NCI-H510A treated with DMSO at 0.1 percent for 48 hours (cell line): ENCODE data around the gene ATAD3B.
"Not testable (repeated sequence)": the region's sequence is repeated elsewhere in the genome, so short reads cannot be mapped to it uniquely, and the experiment has no call there.

Source experiments
- DNase-seq: peaks from one replicate; lab custom pipeline; 2025; lab: John Stamatoyannopoulos, UW

Gene ATAD3B

DNA sequence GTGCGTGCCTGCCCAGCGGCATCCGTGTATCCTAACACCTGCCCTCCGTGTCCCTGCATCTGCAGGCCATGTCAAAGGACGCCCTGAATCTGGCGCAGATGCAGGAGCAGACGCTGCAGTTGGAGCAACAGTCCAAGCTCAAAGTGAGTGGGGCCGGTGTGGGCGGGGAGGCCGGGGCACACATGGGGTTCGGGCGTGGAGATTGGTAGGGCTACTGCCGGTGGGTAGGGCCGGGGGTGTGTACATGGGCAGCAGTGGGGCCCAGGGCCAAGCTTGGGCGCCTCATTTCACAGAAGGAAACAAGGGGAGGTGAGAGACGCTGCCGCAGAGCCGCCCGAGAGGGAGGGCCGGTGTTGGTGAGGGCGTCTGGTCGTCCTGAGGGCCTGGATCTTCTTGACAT is 20.9 kb upstream of the ATAD3B start:
- DNase-seq: not testable (repeated sequence)

DNA sequence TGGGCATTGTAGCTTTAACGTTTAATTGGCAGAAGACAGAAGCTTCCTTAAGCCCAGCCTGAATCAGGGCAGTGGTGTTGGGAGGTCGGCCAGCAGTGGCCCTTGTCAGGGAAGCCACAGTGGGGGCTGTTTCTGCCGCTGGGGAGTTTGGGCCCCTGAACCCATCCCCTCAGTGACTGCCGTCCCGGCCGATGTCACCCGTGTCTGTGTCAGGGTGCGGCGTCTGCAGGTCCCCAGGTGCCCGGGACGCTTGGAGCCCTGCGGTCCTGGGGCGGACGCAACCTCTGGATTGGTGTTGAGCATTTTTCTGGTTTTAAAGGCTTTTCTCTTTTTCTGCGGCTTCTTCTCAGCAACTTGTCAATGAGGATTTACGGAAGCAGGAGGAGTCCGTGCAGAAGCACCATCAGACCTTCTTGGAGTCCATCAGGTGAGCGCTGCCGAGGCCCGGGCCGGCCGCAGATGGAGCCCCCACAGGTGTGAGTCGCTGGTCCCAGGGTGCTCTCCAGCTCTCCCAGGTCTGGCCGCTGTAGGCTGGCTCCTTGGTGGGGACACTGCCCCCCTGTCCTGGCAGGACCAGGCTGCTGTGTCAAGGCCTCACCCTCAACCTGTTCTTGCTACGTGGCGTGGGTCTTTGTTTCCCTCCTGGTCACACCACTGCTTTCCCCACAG is 19.7 kb upstream of the ATAD3B start:
- DNase-seq: no peak

DNA sequence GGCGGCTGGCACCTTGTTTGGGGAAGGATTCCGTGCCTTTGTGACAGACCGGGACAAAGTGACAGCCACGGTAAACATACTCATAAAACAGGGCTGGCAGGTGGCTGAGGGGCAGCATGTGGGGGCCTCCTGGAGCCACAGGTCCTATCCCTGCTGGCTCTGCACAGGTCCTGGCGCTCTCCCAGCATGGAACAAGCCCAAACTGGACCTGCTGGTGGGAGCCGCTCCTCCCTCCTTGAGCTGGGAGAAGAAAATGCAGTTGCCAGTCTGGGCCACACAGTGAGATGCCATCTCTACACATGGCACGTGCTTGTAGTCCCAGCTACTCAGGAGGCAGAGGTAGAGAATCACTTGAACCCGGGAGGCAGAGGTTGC is 19.2 kb upstream of the ATAD3B start:
- DNase-seq: not testable (repeated sequence)

DNA sequence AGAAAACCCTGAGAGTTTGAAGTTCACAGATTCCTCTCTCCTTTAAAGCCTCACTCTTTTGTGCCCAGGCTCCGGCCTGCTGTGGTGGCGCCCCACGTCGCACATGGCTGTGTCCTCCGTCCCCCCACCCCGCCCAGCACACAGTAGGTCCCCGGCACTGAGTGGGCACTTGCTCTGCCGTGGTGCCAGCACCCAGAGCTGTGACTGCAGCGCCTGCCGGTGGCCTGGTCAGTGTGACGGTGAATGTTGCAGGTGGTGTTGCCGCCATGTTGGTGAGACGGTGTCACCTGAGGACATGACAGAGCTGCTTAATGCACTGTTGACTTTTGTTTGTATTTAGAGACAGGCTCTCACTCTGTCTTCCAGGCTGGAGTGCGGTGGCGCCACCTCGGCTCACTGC is 18.7 kb upstream of the ATAD3B start:
- no peak for DNase-seq

DNA sequence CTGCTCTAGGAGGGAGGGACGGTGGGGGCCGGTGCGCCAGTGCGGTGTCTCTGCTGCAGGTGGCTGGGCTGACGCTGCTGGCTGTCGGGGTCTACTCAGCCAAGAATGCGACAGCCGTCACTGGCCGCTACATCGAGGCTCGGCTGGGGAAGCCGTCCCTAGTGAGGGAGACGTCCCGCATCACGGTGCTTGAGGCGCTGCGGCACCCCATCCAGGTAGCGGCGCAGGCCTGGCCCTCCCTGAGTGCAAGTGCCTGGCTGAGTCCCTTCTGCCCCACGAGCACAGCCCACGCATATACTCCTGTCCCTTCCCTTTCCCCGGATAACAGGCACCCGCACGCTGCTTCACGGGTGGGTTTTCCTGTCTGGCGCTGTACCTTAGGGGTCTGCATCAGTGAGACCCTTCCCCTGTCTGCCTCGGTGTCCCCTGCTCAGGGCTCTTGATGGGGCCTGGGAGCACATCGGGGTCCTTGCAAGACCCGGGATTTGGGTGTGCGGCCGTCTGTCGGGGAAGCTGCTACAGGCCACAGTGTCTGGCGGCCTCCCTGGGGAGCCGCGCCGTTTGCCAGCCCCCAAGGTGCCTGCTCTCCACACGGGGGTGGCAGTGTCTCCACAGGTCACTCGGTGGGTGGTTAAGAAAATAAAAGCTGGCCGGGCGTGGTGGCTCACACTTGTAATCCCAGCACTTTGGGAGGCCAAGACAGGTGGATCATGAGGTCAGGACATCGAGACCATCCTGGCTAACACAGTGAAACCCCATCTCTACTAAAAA is 17.1 kb upstream of the ATAD3B start:
- DNase-seq: not testable (repeated sequence)

DNA sequence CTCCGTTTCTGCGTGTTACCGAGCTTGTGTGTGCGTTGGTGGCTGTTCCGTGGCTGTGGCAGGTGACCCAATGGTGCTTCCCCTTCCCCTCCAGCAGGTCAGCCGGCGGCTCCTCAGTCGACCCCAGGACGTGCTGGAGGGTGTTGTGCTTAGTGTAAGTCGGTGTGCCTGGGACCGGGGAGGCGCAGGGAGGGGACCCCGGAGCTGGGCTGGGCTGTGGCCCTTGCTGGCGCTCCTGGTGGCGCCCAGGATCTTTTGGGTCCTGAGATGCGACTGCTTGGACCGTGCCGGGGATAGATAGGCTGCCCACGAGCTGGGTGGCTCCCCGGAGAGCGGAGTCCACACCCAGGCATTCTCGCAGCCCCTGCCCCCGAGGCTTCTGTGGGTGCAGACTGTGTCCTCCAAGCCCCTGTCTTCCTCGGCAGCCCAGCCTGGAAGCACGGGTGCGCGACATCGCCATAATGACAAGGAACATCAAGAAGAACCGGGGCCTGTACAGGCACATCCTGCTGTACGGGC is 16.1 kb upstream of the ATAD3B start:
- DNase-seq: no peak

DNA sequence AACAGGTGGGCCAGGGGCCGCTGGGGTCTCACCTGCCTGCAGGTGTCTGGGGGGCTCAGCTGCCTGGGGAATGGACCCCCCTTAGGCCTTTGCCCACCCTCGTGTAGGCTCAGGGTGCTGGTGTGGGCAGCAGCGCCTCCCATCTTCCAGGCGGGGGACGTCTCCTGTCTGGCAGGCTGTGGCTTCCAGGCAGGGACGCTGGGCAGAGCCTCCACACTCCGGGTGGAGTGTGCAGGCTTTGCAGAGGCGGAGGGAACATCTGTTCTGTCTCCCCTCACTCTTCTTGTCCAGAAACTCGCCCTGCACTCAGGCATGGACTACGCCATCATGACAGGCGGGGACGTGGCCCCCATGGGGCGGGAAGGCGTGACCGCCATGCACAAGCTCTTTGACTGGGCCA is 15.6 kb upstream of the ATAD3B start:
- DNase-seq: not testable (repeated sequence)

DNA sequence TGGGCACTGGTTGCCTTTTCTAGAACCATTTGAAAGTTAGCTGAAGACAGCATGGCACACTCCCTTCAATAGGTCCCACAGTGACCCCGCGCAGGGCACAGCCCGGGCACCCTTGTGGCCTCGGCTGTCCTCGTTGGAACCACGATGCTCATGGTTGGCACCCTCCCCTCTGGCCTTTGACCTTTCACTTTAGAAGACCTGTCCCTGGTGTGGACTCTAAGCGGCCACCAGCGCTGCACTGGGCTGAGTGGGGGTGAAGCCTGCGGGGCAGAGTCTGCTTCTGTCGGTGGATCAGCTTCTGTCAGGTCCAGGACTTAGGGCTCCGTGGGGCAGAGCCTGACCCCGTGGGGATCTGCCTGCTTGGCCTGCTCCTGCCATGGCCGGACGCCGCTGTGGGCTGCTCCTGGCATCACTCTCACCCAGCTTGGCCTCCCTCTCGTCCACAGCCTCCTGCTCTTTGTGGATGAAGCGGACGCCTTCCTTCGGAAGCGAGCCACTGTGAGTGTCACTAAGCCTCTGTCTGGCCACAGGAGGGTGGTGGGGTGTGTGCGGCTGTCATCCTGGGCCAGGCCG is 14.8 kb upstream of the ATAD3B start:
- not testable (repeated sequence) for DNase-seq

DNA sequence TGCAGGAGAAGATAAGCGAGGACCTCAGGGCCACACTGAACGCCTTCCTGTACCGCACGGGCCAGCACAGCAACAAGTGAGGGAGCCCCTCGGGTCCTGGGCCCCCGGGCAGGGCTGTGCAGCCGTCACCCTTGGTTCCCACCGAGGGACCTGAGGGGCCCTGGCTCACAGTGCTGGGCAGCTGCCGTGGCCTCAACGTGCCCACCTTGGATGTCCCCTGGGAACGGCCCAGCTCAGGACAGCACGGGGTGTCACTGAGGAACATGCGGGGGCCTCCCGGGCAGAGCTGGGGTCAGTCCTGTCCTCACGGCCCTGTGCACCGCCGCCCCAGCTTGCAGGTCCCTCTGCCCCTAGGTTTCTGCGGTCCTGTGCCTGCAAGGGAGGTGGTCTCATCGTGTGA is 12.4 kb upstream of the ATAD3B start:
- DNase-seq: not testable (repeated sequence)

DNA sequence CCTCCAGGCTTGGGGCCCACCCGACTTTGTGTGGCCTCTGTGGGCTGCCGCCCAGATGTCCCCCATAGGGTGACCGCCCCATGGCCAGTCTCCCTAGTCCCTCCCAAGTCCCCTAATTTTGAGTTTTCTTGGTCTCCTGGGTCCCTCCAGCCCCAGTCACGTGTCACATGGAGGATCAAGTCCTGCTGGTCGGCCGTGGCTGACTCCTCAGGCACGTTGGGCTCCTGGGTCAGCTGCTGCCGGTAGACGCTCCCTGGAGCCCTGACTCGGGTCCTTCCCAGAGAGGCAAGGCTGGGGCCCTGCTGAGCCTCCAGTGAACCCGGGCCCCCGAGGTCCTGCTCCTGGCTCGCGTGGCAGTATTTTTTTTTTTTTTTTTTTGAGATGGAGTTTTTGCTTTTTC is 11.9 kb upstream of the ATAD3B start:
- DNase-seq: not testable (repeated sequence)

DNA sequence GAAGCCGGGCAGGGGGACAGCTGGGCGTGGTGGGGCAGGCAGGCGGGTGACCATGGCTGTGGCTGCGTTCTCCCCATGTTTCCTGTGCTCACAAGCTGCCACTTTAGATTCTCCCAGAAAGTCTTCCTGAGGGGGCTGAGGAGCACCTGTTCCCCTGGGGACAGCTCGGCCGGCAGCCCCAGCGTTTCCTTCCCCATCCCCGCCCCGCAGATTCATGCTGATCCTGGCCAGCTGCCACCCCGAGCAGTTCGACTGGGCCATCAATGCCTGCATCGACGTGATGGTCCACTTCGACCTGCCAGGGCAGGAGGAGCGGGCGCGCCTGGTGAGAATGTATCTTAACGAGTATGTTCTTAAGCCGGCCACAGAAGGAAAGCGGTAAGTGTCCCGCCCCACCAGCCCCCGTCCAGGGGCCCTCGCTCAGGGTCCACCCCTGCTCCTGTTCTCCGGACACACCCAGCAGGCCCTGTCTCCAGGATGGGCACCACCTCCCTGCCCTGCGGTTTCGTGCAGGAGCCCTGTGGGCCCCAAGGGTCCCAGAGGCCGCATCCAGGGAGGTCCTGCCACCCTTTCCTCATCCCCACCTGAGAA is 10.9 kb upstream of the ATAD3B start:
- DNase-seq: no peak

DNA sequence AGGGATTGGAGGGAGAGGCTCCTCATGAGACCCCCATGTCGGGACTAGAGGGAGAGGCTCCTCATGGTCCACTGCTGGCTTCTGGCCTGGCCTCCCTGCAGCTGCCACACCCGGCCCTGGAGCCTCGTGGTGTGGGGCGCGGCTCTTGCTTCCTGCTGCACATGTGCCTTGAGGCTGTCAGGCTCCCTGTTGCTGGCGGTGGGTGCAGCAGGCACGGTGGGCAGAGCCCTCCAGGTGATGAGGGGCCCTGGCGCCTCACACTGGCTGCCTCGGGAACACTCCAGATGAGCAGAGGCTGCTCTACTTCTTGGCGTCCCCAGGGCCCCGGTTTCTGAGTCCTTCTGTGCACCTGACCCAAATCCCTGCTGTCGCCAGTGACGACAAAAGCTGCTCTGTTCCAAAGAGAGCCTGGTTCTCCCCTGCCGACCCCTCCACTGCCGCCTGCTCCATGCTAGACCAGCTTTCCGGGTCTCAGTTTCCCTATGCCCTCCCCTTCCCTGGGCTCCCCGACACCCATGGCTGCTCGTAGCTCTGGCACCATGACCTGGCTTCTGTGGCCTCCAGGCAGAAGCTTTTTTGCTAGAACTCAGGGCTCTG is 9.7 kb upstream of the ATAD3B start:
- no peak for DNase-seq

DNA sequence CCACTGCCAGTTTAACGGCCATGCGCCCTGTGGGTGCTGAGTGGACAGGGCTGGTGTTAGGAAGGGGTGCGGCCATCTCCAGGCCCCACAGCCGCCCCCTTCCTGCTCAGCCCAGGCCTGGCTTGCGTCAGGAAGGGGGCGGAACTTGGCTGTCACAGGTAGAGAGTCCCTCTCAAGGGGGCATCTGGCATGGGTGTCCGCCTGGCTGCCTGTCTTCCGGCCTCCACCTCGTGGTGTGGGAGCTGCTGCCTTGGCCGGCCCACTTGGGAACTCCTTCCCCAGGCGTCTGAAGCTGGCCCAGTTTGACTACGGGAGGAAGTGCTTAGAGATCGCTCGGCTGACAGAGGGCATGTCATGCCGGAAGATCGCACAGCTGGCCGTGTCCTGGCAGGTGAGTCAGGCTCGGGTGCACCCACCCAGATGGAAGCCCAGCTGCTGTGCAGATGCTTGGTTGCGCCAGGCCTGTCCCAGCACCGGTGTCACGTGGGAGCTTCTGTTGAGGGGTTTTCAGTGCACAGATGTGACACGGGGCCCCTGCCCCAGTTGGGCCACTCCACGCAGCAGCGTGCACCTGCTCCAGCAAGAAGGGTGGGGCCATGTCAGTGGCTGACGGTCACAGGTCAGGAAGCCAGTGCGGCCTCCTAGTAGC is 9.1 kb upstream of the ATAD3B start:
- peak; percentile 99 for DNase-seq

DNA sequence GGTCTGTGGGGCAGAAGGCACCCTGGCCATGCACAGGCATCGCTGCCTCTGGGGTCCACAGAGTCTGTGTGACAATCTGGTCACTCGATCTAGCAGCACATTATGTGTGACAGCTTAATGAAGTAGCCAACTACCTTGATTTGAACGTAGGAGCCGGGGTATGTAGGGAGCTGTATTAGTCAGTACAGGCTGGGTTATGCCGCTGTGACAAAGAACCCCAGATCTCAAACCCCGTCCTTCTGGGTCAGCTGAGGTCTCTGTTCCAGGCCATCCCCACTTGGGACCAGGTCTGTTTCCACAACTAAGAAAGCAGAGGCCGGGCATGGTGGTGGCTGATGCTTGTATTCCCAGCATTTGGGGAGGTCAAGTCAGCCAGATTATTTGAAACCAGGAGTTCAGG is 8.3 kb upstream of the ATAD3B start:
- no peak for DNase-seq

DNA sequence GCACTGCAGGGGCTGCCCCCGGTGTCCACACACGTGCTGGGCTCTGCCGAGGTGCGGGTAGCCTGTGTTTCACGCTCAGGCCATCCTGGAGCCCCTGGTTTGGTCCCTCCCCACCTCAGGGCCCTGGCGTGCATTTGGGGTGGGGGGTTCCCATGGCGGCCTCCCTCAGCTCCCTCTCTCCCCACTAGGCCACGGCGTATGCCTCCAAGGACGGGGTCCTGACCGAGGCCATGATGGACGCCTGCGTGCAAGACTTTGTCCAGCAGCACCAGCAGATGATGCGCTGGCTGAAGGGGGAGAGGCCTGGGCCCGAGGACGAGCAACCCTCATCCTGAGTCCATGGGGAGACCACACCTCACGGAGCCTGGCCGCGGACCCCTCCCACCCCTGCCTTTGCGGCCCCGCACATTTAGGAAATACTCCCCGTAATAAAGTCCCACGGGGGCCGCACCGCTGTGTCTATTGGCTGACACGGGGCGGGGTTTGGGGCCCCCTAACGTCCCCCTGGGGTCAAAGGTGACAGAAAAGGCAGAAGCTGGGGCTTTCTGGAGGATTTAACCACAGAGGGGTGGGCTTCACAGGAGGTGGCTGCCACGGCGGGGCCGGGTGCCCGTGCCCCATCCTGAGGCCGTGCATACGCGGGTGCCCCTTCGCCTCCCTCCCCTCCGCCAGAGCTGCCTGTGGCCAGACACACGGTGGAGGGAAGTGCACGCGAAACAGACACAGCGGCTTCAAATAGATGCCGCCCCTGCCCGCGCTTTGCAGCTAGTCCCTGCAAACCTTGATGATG is 3.2 kb upstream of the ATAD3B start:
- DNase-seq: not testable (repeated sequence)

DNA sequence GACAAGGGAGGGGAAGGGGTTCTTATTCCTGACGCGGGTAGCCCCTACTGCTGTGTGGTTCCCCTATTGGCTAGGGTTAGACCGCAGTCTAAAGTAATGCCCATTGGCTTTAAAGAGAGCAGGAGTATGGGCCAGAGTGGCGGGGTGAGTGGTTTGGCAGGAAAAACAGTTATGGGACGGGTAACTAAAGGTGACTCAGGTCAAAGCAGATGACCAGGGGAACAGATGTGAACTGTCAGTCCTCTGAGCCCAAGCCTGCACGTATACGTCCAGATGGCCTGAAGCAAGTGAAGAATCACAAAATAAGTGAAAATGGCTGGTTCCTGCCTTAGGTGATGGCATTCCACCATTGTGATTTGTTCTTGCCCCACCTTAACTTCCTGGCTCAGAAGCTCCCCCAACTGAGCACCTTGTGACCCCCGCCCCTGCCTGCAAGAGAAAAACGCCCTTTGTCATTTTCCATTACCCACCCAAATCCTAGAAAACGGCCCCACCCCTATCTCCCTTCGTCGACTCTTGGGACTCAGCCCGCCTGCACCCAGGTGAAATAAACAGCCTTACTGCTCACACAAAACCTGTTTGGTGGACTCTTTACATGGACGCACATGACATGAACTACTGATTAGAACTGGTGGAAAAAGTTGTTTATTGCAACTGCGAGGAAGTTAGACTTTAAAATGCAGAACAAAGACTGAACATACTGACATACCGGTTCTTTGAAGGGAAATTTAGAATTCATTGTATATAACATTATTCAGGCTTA is 758 bp upstream of the ATAD3B start:
- no peak for DNase-seq

DNA sequence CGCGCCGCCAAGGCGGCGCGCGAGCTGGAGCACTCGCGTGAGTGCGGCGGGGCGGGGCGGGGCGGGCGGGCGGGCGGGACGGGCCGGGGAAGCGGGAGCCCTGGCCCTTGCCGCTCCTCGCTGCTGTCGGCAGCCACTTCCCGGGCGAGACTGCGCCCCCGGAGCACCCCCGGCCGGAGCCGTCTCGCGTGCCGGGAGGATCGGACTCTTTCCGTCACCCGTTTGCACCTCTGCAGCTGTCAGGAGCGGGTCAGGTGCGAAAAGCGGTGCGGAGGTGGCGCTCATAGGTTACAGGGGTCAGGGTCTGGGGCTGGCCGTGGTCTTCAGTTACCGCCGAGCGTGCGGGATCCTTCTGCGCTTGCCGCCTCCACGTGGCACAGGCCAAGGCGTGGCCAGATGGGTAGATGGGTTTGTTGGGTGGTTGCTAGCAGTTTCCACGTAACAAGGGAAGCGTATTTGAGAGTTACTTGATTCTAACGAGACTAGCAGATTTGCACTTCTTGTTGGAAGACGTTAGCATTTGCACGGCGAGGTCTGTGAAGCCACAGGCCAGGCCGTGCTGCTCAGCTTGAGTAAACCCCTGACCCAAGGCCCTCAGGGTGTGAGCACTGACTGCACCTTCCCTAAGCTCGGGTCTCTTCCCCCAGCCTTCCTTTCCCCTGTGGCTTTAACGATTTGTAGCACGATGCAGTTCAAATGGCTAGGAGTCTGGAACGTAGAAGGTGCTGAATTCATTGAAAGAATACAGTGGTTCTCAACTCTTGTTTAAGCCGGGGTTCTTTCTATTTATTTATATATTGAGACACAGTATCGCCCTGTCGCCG is 700 bp downstream of the ATAD3B start:
- not testable (repeated sequence) for DNase-seq

DNA sequence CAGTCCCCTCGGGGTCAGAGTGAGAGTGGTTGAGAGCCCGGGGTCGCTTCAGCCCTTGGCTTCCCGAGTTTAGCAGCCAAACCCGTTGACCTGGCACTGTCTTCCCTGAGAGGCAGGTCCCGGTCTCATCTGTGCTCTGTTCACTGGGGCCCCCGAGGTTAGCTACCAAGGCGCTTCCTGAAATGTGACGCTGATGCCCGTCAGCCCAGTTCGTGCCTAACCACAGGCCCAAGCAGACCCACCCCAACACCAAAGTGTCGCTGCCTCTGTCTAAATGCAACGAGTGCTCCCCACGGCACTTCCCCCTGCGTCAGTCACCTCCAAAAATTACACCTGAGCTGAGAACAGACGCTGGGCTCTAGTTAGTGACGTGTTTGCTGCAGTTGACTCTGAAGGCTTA is 4.4 kb downstream of the ATAD3B start:
- DNase-seq: not testable (repeated sequence)

DNA sequence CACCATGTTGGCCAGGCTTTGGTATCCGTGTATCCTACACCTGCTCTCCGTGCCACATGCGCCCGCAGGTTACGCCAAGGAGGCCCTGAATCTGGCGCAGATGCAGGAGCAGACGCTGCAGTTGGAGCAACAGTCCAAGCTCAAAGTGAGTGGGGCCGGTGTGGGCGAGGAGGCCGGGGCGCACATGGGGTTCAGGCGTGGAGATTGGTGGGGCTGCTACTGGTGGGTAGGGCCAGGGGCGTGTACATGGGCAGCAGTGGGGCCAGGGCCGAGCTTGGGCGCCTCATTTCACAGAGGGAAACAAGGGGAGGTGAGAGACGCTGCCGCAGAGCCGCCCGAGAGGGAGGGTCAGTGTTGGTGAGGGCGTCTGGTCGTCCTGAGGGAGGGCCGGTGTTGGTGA is 5.6 kb downstream of the ATAD3B start:
- DNase-seq: no peak
